GM04504 (cell line): Measurements from ENCODE around the gene RAB3B.
"Not testable (repeated sequence)": the region's sequence is repeated elsewhere in the genome, so short reads cannot be mapped to it uniquely, and the experiment has no call there.

Source experiments
- DNase-seq: peaks from one replicate; pipeline ENCODE4 v3.0.0-alpha.2; 2012; ENCODE audit warnings: low read depth

Gene RAB3B, protein sequence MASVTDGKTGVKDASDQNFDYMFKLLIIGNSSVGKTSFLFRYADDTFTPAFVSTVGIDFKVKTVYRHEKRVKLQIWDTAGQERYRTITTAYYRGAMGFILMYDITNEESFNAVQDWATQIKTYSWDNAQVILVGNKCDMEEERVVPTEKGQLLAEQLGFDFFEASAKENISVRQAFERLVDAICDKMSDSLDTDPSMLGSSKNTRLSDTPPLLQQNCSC

DNA sequence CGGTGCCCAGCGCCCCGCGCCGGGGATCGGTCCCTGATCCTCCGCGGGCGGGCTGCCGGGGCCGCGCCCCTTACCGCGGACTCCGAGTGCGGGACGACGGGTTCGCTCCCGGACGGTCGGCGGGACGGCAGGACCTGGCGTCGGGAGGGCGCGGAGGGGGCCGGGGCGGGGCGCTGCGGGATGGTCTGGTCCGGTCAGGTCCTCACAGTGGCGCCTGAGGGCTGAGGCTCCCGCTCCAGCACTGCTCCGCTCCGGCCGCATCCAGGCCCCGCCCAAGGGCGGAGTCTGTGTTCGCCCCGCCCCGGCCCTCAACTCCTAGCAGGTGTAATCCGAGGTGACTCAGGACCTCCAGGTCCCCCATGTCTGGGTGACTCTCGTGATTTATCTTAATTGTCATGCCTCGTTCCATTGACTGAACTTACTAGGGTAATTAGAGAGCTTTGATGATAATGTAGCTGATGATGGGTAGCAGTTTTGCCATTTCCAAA lies at the start of gene RAB3B:
RAB3B (minus strand) TSS at position 223 of the 488 bp plus-strand sequence. CDS start 13,583 bp downstream, outside the sequence.
- peak; percentile 36 for DNase-seq

DNA sequence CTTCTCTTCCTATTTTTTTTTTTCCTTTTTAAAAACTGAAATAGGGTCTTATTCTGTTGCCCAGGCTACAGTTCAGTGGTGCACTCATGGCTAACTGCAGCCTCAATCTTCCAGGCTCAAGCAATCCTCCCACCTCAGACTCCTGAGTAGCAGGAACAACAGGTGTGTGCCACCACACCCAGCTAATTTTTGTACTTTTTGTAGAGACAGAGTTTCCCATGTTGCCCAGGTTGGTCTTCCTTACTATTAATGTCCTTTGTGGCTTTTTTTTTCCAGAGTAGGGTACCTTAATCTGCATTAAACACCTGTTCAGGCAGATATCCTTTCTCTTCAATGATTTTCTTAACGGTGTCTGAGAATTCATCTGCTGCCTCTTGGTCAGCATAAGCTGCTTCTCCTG lies 47.4 kb upstream of the RAB3B start:
- no peak for DNase-seq

DNA sequence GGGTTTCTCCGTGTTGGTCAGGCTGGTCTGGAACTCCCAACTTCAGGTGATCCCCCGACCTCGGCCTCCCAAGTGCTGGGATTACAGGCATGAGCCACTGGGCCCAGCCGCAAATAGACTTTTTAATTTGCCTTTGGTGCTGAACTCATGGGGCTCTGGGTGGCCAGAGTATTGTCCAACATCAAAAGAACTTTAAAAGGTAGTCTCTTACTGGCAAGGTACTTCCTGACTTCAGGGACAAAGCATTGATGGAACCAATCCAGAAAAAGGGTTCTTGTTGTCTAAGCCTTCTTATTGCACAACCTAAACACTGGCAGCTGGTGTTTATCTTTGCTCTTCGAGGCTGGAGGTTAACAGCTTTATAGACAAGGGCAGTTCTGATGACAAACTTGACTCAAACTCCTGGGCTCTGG lies 46.9 kb upstream of the RAB3B start:
- no peak for DNase-seq

DNA sequence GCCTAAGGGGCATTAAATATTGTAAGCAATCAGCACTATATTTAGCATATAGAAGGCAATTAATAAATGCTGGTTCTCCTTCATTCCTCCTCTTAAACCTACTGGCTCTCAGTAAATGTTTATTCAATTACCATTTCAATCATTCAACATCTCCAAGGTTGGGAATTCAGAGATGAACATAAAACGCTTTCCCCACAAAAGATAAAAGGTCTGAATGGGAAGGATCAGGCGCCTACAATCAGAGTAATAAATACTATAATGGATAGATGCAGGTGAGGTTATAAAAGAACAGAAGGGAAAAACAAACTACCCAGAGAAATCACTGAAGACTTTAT lies 43.5 kb upstream of the RAB3B start:
- DNase-seq = no peak

DNA sequence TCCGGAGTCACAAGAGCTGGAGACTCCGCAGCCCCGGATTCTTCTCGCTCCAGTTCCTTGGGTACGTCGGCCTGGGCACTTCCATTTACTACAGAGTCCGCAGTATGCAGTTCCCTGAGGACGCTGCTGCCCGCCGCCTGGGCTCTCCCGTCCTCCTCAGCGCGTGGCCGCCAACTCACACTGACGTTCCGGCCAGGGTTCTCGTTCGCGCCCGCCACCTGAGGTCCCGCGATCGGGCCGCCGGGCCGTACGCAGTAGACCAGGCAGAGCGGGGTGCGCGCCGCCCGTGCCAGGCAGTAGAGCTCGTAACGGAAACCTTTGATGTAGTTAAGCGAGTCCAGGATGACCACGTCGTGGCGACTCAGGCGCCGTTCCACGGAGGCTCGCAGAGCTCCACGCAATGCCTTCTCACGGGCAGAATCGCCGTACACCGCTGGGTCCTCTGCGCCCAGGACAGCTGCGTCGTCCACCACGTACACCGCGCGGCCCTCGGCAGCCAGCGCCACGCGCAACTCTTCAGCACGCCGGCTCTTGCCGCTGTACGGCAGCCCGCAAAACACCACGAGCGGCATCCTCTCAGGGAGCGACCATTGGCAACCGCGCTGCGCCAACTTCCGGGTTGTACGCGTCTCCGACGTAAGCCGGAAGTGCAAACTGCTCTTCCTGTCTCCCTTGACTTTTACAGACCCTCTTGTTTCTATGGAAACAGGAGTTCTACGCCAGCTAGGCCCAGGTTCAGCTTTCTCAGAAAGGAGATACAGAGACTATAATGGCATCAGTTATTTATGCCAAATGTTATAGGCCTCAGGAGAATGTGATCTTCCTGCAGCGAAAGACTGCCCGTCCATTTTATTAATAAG lies 42.9 kb upstream of the RAB3B start, which contains the start of gene KTI12:
KTI12 (minus strand) TSS at position 621 of the 860 bp plus-strand sequence; CDS start at position 572, 49 bp downstream.
- DNase-seq = peak; percentile 73

DNA sequence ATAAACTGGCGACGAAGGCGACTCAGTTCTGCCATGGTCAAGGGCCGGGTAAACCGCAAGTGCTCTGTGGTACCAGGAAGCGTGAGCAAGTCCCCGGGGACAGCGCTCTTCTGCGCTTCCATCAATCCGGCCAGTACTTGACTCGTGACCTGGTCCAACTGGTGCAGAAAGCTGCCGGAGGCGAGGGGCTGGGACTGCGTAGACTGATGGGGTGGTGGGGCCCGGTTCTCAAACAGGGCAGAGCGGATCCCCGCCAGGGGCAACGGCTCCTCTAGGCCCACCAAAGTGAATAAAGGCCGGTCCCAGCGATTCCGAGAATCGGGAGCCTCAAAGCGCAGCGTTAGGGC lies 42.3 kb upstream of the RAB3B start:
- DNase-seq = no peak

DNA sequence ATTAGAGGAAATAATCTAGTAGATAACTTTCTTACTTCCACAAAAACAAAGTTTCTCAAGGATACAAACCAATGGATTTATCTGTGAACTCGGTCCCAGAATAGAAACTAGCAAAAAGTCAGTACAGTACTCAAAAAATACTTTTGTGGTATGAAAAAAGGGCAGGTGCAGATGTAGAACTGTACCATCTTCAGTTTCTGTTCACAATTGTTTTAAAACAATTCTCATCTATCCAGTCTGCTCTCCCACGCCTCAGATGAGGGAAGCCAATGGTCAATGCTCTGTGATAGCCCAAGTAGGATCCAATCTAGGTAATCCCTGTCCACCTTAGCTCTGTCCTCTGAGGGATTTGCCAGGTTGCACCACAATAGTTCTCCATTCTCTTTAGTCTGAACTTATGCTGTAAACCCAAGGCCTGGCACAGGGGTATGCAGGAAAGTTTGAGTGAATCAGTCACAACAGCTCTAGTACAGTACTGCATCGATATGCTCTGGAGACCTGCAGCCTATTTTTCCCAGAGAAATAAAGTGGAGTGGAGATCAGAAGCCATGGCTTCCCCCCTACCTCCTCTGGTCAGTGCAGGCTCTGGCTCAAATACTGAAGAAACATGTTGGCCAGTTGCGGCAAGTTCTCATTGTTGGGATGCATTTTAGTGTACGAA lies 41.8 kb upstream of the RAB3B start:
- no peak for DNase-seq

DNA sequence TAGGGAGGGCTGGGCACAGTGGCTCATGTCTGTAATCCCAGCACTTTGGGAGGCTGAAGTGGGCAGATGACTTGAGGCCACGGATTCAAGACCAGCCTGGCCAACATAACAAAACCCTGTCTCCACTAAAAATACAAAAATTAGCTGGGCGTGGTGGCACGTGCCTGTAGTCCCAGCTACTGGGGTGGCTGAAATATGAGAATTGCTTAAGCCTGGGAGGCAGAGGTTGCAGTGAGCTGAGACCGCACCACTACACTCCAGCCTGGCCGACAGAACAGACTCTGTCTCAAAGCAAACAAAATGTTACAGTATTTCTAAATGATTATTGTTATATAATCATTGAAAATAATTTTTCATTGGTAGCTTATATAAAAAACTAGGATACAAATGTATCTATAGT lies 38.3 kb upstream of the RAB3B start:
- not testable (repeated sequence) for DNase-seq

DNA sequence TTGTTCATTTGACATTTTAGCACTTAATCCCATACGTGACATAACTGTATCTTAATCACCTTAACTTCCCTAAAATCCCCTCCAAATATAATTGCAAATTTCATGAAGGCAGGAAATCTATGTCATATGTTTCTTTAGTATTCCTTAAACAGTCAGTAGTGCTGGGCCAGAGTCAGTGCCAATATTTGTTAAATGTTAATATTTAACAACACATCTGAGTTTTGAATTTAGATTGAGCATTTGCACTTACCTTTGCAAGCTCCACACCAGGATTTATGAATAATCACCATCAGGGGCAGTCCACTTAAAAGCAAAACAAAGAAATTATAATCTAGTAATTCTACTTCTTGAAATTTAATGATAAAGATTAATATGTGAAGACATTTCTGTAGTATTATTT lies 37.8 kb upstream of the RAB3B start:
- DNase-seq = no peak

DNA sequence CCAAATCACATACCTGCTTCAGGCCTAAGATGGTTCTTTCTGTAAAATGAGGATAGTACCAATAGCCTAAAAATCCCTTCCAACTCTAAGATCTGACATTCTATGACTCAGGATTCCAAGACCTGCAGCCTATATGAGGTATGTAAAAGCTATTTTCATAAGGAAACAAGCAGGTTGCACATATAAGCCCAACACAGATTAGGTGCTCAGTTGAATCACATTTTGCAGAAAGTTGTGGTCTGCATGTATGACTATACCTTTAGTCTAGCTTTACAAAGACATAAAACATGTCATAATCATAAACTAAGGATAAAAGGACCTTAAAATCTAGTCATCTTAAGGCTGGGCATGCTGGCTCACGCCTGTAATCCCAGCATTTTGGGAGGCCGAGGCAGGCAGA lies 35.8 kb upstream of the RAB3B start:
- DNase-seq = no peak

DNA sequence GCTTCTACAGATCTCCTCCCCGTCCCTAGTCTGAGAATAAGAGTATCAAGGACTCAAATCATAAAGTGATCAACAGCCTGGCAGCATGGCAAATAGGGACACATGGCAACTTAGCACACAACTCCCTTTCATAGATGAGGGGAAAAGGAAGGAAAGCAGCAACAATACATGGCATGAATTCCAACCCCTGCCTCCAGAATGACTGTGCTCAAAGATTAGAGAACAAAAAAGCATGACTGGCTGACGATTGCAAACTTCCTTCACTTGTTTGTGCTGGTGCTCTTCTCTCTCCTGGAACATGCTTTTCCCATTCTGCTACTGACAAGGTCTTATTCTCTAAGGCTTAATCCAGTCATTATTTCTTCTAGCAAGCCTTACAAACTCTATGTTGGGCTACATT lies 31.6 kb upstream of the RAB3B start:
- no peak for DNase-seq

DNA sequence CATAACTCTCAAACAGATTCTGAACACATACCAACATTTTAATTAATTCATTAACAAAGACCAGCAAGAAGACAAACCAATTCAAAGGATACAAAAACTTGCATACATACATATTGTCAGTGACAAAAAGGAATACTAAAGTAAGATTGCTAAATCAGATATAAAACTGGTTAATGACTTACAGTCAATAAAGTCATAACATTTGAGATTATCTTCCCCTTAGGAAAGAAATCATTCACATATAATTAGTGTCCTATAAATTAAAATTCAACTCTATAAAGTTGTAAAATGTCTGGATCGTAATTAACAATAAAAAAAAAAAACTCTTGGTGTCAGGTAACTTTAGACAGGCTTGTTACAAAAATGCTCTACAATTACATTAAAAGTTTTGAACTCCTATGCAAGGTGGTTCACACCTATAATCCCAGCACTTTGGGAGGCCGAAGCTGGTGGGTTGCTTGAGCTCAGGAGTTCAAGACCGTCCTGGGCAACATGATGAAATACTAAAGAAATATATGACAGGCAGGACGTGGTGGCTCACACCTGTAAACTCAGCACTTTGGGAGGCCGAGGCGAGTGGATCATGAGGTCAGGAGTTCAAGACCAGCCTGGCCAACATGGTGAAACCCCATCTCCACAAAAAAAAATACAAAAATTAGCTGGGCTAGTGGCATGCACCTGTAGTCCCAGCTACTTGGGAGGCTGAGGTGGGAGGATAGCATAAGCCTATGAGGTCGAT lies 17.7 kb upstream of the RAB3B start:
- no peak for DNase-seq

DNA sequence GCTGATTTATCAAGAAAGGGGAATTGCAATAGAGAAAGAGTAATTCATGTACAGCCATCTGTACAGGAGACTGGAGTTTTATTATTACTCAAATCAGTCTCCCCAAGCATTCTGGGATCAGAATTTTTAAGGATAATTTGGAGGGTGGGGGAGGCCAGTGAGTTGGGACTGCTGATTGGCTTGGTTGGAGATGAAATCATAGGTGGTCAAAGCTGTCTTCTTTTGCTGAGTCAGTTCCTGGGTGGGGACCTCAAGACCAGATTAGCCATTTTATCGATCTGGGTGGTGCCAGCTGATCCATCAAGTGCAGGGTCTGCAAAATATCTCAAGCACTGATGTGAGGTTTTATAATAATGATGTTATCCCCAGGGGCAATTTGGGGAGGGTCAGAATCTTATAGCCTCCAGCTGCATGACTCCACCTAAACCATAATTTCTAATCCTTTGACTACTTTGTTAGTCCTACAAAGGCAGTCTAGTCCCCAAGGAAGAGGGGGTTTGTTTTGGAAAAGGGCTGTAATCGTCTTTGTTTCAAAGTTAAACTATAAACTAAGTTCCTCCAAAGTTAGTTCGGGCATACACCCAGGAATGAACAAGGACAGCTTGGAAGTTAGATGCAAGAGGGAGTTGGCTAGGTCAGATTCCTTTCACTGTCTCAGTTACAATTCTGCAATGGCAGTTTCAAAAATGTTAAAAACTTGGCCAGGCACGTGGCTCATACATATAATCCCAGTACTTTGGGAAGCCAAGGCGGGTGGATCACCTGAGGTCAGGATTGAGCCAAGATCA lies 16.9 kb upstream of the RAB3B start:
- DNase-seq = no peak

DNA sequence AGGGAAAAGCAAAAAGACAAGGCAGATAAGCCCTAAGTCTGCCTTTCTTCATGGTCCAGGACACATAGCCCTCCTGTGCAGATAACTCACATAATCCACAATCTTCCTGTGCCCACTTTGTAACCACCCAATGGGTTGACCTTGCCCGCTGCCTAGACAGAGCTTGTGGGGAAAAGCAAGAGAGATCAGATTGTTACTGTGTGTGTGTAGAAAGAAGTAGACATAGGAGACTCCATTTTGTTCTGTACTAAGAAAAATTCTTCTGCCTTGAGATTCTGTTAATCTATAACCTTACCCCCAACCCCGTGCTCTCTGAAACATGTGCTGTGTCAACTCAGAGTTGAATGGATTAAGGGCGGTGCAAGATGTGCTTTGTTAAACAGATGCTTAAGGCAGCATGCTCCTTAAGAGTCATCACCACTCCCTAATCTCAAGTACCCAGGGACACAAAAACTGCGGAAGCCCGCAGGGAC lies 15.6 kb upstream of the RAB3B start:
- DNase-seq = not testable (repeated sequence)

DNA sequence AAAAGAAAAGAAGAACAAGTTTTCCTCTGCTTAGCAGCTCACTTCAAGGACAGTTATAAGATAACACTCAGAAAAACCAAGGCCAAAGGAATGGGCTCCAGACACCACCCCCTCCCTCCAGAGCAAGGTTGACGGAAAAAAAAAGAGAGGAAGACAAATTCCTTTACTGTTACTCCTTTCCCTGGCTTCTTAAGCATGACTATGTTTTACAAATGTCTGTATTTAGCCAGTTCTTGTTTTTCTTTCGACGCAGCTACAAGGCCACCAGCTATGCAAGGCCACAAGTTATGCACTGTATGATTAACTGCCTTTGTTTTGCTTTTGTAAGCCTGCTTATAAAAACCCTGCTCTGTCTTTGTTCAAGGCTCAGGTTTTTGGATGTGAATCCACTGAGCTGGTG lies 15.0 kb upstream of the RAB3B start:
- DNase-seq = peak; percentile 42

DNA sequence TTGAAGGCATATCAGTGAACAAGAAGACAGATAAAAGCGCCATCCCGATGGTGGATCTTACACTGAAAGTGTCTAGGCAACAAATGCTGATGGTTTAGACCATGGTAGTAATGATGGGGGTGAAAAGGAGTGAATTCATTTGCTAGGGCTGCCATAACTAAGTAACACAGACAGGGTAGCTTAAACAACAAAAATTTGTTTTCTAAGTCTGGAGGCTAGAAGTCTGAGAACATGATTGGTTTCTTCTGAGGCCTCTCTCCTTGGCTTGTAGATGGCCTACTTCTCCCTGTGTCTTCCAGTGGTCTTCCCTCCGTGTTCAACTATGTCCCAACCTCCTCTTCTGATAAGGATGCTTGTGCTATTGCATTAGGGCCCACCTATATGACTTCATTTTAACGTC lies 13.4 kb upstream of the RAB3B start:
- DNase-seq = no peak

DNA sequence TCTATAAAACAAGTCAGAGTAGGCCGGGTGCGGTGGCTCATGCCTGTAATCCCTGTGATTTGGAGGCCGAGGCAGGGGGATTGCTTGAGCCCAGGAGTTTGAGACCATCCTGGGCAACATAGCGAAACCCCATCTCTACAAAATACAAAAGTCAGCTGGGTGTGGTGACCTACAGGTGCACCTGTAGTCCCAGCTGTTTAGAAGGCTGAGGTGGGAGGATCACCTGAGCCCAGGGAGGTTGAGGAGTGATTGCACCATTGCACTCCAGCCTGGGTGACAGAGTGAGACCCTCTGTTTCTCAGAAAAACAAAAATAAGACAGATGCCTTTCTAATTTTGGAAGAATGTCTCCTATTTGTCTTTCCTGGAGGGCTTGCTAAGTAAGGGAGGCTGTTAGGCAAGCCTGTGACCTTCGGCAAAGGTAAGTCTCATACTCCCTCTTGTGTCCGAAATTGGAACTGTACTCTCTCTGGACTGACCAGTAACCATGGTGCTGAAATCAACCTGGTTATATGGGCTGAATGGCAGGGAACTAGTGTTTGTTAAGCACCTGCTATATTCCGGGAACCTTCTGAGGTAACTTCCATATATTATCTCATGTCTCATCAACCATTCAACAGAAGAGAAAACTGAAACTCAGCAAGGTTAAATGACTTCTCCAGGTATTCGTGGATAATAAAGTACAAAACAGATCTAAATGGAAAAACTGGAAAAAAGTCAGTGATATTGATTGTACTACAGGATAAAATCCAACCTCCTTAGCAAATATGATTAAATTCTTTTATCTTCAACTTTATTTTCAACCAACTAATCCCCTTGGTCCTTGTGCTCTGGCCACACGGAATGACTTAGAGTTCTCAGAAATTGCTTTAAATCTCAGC lies 11.8 kb upstream of the RAB3B start:
- DNase-seq = peak; percentile 84

DNA sequence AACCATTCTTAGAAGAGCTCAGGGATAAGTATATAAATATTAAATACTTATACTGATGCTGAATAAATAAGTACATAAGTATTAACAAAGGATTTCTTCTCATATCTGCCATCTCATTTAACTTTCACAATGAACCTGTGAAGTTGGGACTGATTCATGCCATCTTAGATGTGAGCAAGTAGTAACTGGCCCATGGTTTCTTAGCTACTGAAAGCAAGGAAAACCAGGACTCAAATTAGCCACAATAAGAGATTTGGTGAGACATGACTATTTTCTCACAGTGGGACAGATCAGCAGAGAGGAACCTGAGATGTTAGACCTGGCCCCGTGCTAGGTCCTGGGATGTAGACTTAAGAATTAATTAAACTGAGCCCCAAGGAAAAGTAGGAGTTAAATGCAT lies 8.2 kb upstream of the RAB3B start:
- DNase-seq = no peak

DNA sequence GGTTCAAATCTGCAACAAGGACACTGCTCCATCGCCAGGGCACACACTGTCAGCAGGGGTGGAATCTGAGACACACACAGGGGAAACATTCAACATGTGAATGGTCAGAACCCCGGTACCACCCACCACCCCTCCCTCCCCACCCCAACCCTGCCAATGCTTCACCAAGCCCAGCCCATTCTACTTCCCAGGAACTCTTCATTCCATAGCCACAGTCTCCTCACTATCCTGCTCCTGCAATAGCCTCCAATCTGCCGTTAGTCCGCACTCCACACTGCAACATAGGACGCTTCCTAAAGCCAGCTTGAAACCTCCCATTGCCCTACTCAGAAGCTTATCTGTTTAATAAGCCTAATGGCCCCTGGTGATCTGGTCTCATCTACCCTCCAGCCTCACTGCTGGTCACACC lies 7.5 kb upstream of the RAB3B start:
- no peak for DNase-seq
